Neural crest cell (in vitro differentiated cells): Measurements from ENCODE around the gene DNAH2. TPM values are rescaled to one million over a fixed set of nuclear protein-coding genes. Genes with fewer than 3 reads are reported as not detected.

Experiments used
- DNase-seq: peaks from one replicate; pipeline ENCODE4 v3.0.0; 2021; ENCODE audit warnings: low read depth, mixed read lengths, low spot score
- H3K27ac Mint-ChIP-seq: one replicate; pipeline ENCODE4 v1.8.0; 2021; ENCODE audit warnings: mild to moderate bottlenecking, mixed read lengths; ENCODE audit not compliant: unreplicated experiment
- H3K27me3 Mint-ChIP-seq: 2 replicates; pipeline ENCODE4 v1.8.0; 2021; ENCODE audit warnings: low read depth, mild to moderate bottlenecking, mixed read lengths
- H3K36me3 Mint-ChIP-seq: 2 replicates; pipeline ENCODE4 v1.8.0; 2021; ENCODE audit warnings: low read depth, mild to moderate bottlenecking, mixed read lengths
- H3K4me1 Mint-ChIP-seq: 2 replicates; pipeline ENCODE4 v1.8.0; 2021; ENCODE audit warnings: mixed read lengths
- H3K4me3 Mint-ChIP-seq: one replicate; pipeline ENCODE4 v1.8.0; 2021; ENCODE audit warnings: mild to moderate bottlenecking, mixed read lengths
- H3K9me3 Mint-ChIP-seq: 2 replicates; pipeline ENCODE4 v1.8.0; 2021; ENCODE audit warnings: mixed read lengths
- total RNA-seq: library from RNA; stranded (reverse); gene quantifications from 2 replicates; pipeline ENCODE4 v1.2.1, GENCODE V29; 2021
- TF ChIP-seq, protein P1 (sequence below): fragments of 200-600 bp; sonication (generic); conservative IDR thresholded peaks from 2 replicates; pipeline ENCODE4 v1.5.0; 2021; ENCODE audit warnings: antibody characterized with exemption, mild to moderate bottlenecking

DNAH2 gene
- total RNA-seq, 1 donor from 2014 or later = 0.16 TPM

DNA sequence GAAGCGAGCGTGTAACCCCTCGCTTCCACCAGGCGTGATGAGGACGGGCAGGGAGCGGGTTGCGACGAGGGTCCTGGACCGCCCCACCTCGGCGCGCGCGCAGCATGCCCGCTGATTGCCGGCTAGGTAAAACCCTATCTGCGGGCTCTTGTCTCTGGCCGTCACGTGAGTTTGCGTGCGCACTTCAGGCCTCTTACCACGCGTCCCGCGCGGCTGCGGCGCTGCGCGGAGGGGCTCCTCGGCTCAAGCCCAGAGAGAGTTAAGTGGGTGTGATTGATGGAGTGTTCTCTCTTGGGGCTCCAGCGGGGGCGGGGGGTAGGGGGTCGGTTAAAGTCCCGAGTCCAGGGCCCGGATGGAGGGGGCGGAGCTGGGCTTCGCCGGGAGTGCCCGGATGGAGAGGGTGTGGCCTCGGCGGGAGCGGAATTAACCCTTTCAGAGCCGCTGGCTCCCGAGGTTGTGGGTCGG lies 124.4 kb downstream of the DNAH2 start:
- DNase-seq = peak; percentile 95
- peak overlapping the region; percentile 97 for H3K4me3 Mint-ChIP-seq
- H3K27me3 Mint-ChIP-seq = peaks cover 10% of the 10 kb centered on the region
- peak overlapping the region; percentile 99 for H3K27ac Mint-ChIP-seq
- TF ChIP-seq, protein P1, sequence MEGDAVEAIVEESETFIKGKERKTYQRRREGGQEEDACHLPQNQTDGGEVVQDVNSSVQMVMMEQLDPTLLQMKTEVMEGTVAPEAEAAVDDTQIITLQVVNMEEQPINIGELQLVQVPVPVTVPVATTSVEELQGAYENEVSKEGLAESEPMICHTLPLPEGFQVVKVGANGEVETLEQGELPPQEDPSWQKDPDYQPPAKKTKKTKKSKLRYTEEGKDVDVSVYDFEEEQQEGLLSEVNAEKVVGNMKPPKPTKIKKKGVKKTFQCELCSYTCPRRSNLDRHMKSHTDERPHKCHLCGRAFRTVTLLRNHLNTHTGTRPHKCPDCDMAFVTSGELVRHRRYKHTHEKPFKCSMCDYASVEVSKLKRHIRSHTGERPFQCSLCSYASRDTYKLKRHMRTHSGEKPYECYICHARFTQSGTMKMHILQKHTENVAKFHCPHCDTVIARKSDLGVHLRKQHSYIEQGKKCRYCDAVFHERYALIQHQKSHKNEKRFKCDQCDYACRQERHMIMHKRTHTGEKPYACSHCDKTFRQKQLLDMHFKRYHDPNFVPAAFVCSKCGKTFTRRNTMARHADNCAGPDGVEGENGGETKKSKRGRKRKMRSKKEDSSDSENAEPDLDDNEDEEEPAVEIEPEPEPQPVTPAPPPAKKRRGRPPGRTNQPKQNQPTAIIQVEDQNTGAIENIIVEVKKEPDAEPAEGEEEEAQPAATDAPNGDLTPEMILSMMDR = no peak
- H3K36me3 Mint-ChIP-seq = peaks cover 3% of the 10 kb centered on the region
- no peaks in the 10 kb centered on the region for H3K9me3 Mint-ChIP-seq
- peaks cover 65% of the 10 kb centered on the region for H3K4me1 Mint-ChIP-seq

DNA sequence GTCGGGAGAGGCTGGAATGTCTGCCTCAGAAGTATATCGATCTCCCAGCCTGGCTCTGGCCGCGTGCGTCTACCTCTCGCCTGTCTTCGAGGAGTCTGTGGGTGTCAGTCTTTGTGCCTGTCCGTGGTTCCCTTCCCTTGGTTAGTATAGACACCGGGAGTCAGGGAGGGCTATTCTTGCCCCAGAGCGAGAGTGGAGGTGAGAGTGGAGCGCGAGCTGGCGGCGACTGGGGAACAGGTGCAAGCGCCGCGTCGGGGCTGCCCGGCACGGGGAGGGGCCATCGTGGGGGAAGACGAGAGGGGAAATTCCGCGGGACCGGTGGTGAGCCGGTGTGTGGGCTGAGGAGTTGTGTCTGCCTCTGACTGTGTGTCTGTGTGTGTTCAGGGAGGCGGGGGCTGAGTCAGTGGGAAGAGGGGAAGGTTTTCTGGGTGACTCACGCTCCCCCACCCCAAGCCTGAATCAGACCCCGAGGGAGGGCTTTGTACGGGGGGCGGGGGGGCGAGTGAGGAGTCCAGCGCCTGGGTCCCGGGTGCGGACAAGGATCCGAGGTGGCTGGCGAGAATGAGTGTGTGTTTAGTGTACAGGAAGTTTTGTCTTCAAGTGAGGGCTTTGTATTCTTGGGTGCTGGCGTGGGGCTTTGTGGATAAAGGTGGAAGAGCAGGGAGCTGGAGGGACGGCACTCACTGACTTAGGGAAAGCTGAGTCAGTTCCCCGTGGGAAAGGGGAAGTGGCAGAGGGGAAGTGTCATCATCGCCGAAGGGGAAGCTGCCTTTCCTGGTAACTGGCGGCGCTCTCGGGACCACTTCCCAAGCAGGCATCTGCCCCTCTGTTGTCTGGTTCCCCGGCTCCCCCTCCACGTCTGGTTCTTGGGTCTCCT lies 125.1 kb downstream of the DNAH2 start:
- H3K9me3 Mint-ChIP-seq = no peaks in the 10 kb centered on the region
- H3K4me3 Mint-ChIP-seq = peak overlapping the region; percentile 97
- peak overlapping the region; percentile 99 for H3K27ac Mint-ChIP-seq
- H3K36me3 Mint-ChIP-seq = peaks cover 3% of the 10 kb centered on the region
- peaks cover 9% of the 10 kb centered on the region for H3K27me3 Mint-ChIP-seq
- peaks cover 59% of the 10 kb centered on the region for H3K4me1 Mint-ChIP-seq
- DNase-seq = no peak
- TF ChIP-seq, protein P1 = no peak

DNA sequence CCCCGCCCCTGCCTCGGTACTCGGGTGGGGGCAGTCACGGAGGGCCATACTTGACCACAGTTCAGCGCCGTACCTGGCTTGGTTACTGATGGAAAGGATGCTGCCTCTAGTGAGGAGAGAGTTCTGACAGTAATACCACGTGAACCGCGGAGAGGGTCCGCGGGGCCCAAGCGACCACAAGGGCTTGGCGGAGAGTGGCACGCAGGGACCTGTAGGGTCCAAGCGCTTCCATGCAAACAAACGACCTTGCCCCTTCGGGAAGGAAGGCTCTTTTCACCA lies 125.7 kb downstream of the DNAH2 start:
- H3K9me3 Mint-ChIP-seq = no peaks in the 10 kb centered on the region
- H3K27ac Mint-ChIP-seq = peak overlapping the region; percentile 99
- H3K27me3 Mint-ChIP-seq = peaks cover 9% of the 10 kb centered on the region
- H3K36me3 Mint-ChIP-seq = peaks cover 3% of the 10 kb centered on the region
- H3K4me1 Mint-ChIP-seq = peaks cover 56% of the 10 kb centered on the region
- TF ChIP-seq, protein P1 = no peak
- no peak for DNase-seq
- peak overlapping the region; percentile 97 for H3K4me3 Mint-ChIP-seq

DNA sequence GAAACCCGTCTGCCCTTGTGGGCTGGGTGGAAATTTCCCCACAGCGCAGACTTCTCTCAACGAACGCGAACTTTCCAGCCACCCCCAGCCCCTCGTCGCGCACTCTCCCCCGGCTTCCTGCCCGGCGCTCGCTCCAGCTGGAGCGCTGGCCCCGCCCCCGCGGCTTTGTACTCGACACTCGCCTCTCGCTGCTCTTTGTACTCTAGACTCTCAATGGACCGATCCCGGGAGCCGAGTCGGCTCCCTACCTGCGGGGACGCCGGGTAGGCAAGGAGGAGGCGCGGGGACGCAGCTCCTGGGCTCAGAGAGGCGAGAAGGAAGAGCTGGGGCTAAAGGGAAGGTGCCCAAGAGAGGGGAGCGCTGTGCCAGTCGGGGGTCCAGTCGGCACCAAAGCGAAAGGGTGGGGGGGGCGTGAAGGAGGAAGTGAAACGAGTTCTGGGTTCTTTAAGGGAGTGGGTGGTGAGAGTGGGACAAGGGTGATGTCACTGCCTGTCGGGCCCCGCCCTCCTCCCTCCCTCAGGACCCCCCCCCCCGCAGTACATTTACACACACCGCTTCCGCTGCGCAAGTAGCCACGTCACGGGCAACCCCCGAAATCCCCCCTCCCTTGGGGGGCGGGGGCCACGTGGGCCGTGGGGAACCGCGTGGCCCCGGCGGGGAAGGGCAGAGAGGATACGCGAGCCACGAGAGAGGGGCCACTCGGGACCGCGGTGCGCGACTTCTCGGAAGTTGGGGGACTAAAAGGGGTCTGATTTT lies 126.2 kb downstream of the DNAH2 start:
- peak; percentile 72 for DNase-seq
- peaks cover 5% of the 10 kb centered on the region for H3K27me3 Mint-ChIP-seq
- peaks cover 2% of the 10 kb centered on the region for H3K36me3 Mint-ChIP-seq
- TF ChIP-seq, protein P1 = no peak
- peak overlapping the region; percentile 99 for H3K27ac Mint-ChIP-seq
- peaks cover 51% of the 10 kb centered on the region for H3K4me1 Mint-ChIP-seq
- H3K4me3 Mint-ChIP-seq = peak overlapping the region; percentile 97
- H3K9me3 Mint-ChIP-seq = no peaks in the 10 kb centered on the region

DNA sequence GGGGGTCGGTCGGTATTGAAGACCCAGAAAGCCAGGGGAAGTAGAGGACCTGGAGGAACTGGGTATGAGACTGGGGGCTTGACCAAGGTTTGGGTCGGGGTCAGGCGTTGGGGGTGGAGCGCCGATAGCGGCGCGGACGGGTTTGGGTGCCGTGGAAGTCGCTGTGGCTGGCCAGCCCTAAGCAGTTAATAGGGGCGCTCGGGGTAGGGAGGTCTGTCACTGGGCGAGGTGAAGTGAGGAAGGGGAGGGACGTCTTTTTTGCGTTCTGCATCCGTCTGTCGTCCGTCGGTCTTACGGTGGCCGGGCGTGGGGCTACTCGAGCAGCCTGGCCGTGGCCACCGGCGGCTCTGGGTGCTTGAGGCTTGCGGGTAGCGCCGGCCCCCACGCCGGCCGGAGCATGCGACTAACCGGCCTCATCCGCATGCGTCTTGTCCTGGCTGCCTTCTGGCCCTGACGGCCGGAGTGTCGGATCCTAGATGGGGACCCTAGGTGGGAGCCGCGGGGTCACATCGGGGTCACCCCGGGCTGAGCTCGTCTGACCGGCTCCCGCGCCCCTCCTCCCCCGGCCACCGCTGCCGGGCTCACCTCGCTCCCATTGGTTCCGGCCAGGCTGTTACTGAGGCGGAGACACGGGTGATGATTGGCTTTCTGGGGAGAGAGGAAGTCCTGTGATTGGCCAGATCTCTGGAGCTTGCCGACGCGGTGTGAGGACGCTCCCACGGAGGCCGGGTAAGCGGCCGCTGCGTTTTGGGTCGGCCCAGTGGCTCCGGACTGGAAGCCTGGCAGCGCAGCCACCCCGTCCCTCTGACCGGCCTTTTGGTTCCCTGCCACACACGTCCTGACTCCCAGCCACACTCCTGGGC lies 127.0 kb downstream of the DNAH2 start:
- peak; percentile 79 for DNase-seq
- H3K36me3 Mint-ChIP-seq = no peaks in the 10 kb centered on the region
- peaks cover 3% of the 10 kb centered on the region for H3K27me3 Mint-ChIP-seq
- peak overlapping the region; percentile 96 for H3K27ac Mint-ChIP-seq
- no peaks in the 10 kb centered on the region for H3K9me3 Mint-ChIP-seq
- peak overlapping the region; percentile 97 for H3K4me3 Mint-ChIP-seq
- TF ChIP-seq, protein P1 = no peak
- H3K4me1 Mint-ChIP-seq = peaks cover 43% of the 10 kb centered on the region
